GM12878 (cell line): ENCODE measurements around the gene RAPGEF4. TPM values are rescaled to one million over a fixed set of nuclear protein-coding genes. Genes with fewer than 3 reads are reported as not detected.

Experiments used
- ATAC-seq: fragments of 200-7000 bp; cut with Tn5 transposase; 3 replicates; pipeline ENCODE4 v1.9.1; 2020; ENCODE audit warnings: mild to moderate bottlenecking, moderate library complexity
- BruUV-seq: library from RNA; stranded (reverse); fragments of 400-500 nt; replicated peaks from 2 replicates; lab custom pipeline; 2021; lab: Mats Ljungman, UMichigan
- CTCF ChIA-PET: fragments of 300-600 bp; sonication (Branson Sonifier 250); formaldehyde crosslinking; extraction: SDS; loops from one replicate; lab custom pipeline; 2021; ENCODE audit warnings: inconsistent platforms; lab: Yijun Ruan, JAX
- POLR2A ChIA-PET: fragments of 350-600 bp; formaldehyde crosslinking; extraction: SDS; loops from one replicate; lab custom pipeline; 2021; ENCODE audit warnings: inconsistent platforms; lab: Charles Lee
- RAD21 ChIA-PET: fragments of 300-600 bp; sonication (Branson Sonifier 250); formaldehyde crosslinking; loops from one replicate; lab custom pipeline; 2023; ENCODE audit warnings: antibody characterized with exemption; ENCODE audit not compliant: unreplicated experiment; lab: Charles Lee
- SMC1A ChIA-PET: fragments of 300-600 bp; sonication (Branson Sonifier 250); formaldehyde crosslinking; loops from one replicate; lab custom pipeline; 2023; ENCODE audit not compliant: unreplicated experiment, uncharacterized antibody; lab: Charles Lee
- DNase-seq: peaks from one replicate; pipeline ENCODE4 v3.0.0-alpha.2; 2011; ENCODE audit warnings: low read depth, low spot score
- FAIRE-seq: peaks from 3 replicates; lab custom pipeline; 2011; peaks lifted over from hg19 to GRCh38; lab: Jason Lieb, UNC
- H2AFZ ChIP-seq: 2 replicates; pipeline ENCODE4 v1.6.0; 2011; ENCODE audit warnings: low read depth, low read length, control low read depth; ENCODE audit not compliant: control insufficient read depth
- H3K27ac ChIP-seq: 2 replicates; pipeline ENCODE4 v1.5.1; 2011; ENCODE audit warnings: control low read depth; ENCODE audit not compliant: control insufficient read depth, insufficient read depth
- H3K27me3 ChIP-seq, 2 experiments: replicated peaks in 1 of 2; 2 replicates each; pipeline versions ENCODE4 v1.6.0 to v1.6.1; 2011; ENCODE audit warnings: low read length in 1 of 2; ENCODE audit not compliant: control insufficient read depth in 2 of 2, insufficient read depth in 2 of 2
- H3K36me3 ChIP-seq, 2 experiments: 2 replicates each; pipeline ENCODE4 v1.5.1; 2011; ENCODE audit warnings: low read length in 1 of 2; ENCODE audit not compliant: control insufficient read depth in 2 of 2, insufficient read depth in 2 of 2
- H3K4me1 ChIP-seq: 2 replicates; pipeline ENCODE4 v1.6.1; 2011; ENCODE audit warnings: mild to moderate bottlenecking, low read length, moderate library complexity, mixed read lengths; ENCODE audit not compliant: control insufficient read depth, insufficient read depth
- H3K4me2 ChIP-seq: 2 replicates; pipeline ENCODE4 v1.6.0; 2011; ENCODE audit warnings: control low read depth; ENCODE audit not compliant: control insufficient read depth, insufficient read depth
- H3K4me3 ChIP-seq: fragments of 200-600 bp; sonication (generic); 2 replicates; pipeline ENCODE4 v1.5.1; 2016
- H3K79me2 ChIP-seq: 2 replicates; pipeline ENCODE4 v1.6.0; 2011; ENCODE audit warnings: low read length; ENCODE audit not compliant: control insufficient read depth, insufficient read depth
- H3K9ac ChIP-seq: 2 replicates; pipeline ENCODE4 v1.8.0; 2011; ENCODE audit warnings: low read length, control low read depth, mixed read lengths; ENCODE audit not compliant: control insufficient read depth, insufficient read depth
- H3K9me3 ChIP-seq: replicated peaks from 3 replicates; pipeline ENCODE4 v1.5.1; 2011; ENCODE audit warnings: mild to moderate bottlenecking, low read length; ENCODE audit not compliant: control insufficient read depth, insufficient read depth
- H4K20me1 ChIP-seq: 2 replicates; pipeline ENCODE4 v1.6.0; 2011; ENCODE audit not compliant: control insufficient read depth, insufficient read depth
- BHLHE40 ChIP-seq, 2 experiments: fragments of 450-650 bp in 1 of 2; IDR thresholded peaks; 2 replicates each; pipeline ENCODE4 v1.6.1; 2011 to 2017; ENCODE audit warnings: low read depth in 2 of 2, borderline replicate concordance in 1 of 2, improper control_type of control experiment in 1 of 2, low read length in 1 of 2, mild to moderate bottlenecking in 1 of 2
- CEBPZ ChIP-seq: fragments of 150-350 bp; IDR thresholded peaks from 2 replicates; pipeline ENCODE4 v1.6.1; 2016; ENCODE audit warnings: low read depth, low read length
- CREM ChIP-seq: IDR thresholded peaks from 2 replicates; pipeline ENCODE4 v1.6.1; 2014; ENCODE audit warnings: antibody characterized with exemption, low read depth
- EGR1 ChIP-seq, 2 experiments: IDR thresholded peaks; 1 replicate in 1 of 2; 2 replicates in 1 of 2; pipeline ENCODE4 v1.6.1; 2011 to 2012; ENCODE audit warnings: low read depth in 2 of 2, low read length in 2 of 2, borderline replicate concordance in 1 of 2, mild to moderate bottlenecking in 1 of 2, moderate library complexity in 1 of 2
- GATAD2B ChIP-seq: fragments of 450-650 bp; conservative IDR thresholded peaks from 2 replicates; pipeline ENCODE4 v1.6.1; 2017; ENCODE audit warnings: low read depth, mild to moderate bottlenecking, moderate library complexity
- KAT2A ChIP-seq: conservative IDR thresholded peaks from 2 replicates; pipeline ENCODE4 v1.6.1; 2011; ENCODE audit warnings: low read depth, low read length; ENCODE audit not compliant: control insufficient read depth
- ZNF217 ChIP-seq: fragments of 450-650 bp; IDR thresholded peaks from 2 replicates; pipeline ENCODE4 v1.6.1; 2017; ENCODE audit warnings: antibody characterized with exemption, mild to moderate bottlenecking
- ZNF384 ChIP-seq: IDR thresholded peaks from 2 replicates; pipeline ENCODE4 v1.6.1; 2012; ENCODE audit warnings: low read depth, mild to moderate bottlenecking, low read length, improper control_type of control experiment, borderline replicate concordance
- WGBS: methylation state at CpG from one replicate; pipeline ENCODE4 v1.1.6; 2016; ENCODE audit warnings: low lambda C conversion rate; ENCODE audit not compliant: insufficient replicate concordance, insufficient coverage; ENCODE audit errors: missing lambda C conversion rate; 5-methylcytosine and 5-hydroxymethylcytosine counted together
- in situ Hi-C: fragments of 300-500 bp; cut with MboI; formaldehyde crosslinking; loops from 9 replicates; pipeline ENCODE4 v1.14.3; 2018; ENCODE audit warnings: mixed read lengths
- intact Hi-C: fragments of 100-400 bp; cut with micrococcal nuclease; formaldehyde crosslinking; loops from one replicate; pipeline ENCODE4 v1.14.2; 2022; ENCODE audit not compliant: unreplicated experiment
- polyA plus RNA-seq, 11 experiments: library from polyadenylated mRNA; depleted of rRNA in 4 of 11; unstranded in 6 of 11; stranded (reverse) in 5 of 11; fragments of >200 nt; fragmentation: Nextera tagmentation in 4 of 11; fragmentation: Illumina TruSeq in 1 of 11; extraction: Ambion mirVana in 4 of 11; extraction: Trizol in 1 of 11; gene quantifications; 1 replicate in 1 of 11; 2 replicates in 10 of 11; pipeline versions ENCODE4 v1.2.1 to v1.2.3, GENCODE V29; 2011 to 2016; ENCODE audit warnings: inconsistent platforms in 2 of 11, missing spikeins in 2 of 11, low read depth in 1 of 11
- total RNA-seq, 4 experiments: library from RNA; depleted of rRNA in 3 of 4; stranded (reverse); fragments of >200 nt in 3 of 4; fragmentation: Illumina TruSeq in 1 of 4; extraction: Trizol in 1 of 4; gene quantifications; 2 replicates each; pipeline versions ENCODE4 v1.2.1 to v1.2.3, GENCODE V29; 2013 to 2021

The RAPGEF4 gene
- total and polyA plus RNA-seq, 10 of the 15 experiments (the other 5 are each of a cell fraction or from before 2014, with no cell fraction given), result 0.18 TPM; not detected in 8

- H3K9ac ChIP-seq, result no peak overlapping the region
- ChIA-PET RAD21 (no interaction called here), CTCF (no interaction called here), POLR2A (no interaction called here), SMC1A (no interaction called here)
- ATAC-seq (no peak), DNase-seq (no peak), FAIRE-seq (no peak)
- in situ Hi-C loops, result loop anchor here (25.0 kb wide), 1 partner anchor 132 kb away; no protein-coding TSS in a partner anchor
- H3K27ac ChIP-seq, result no peak overlapping the region
- no TSS peak for BruUV-seq
- H4K20me1 ChIP-seq, result no peaks in the 10 kb centered on the region
- intact Hi-C loops, result no loop called here
- H3K36me3 ChIP-seq, result no peaks in the 10 kb centered on the region
- no peak overlapping the region for H3K4me3 ChIP-seq
- no peaks in the 10 kb centered on the region for H3K4me1 ChIP-seq
- no peak overlapping the region for H3K4me2 ChIP-seq
- no peaks in the 10 kb centered on the region for H3K9me3 ChIP-seq
- TF ChIP-seq CREM, result no peak
- no peak for TF ChIP-seq EGR1 (IDR thresholded peaks at IDR 0.05; ENCODE audit: borderline replicate concordance in 1 of 2, low read depth in 2 of 2, low read length in 2 of 2)
- no peak for TF ChIP-seq BHLHE40 (IDR thresholded peaks at IDR 0.05; ENCODE audit: borderline replicate concordance in 1 of 2, low read depth in 2 of 2, low read length in 1 of 2)
- TF ChIP-seq CEBPZ, result no peak
- TF ChIP-seq KAT2A, result no peak
- no peak for TF ChIP-seq GATAD2B
- no peak for TF ChIP-seq ZNF384
- no peak for TF ChIP-seq ZNF217
- no peaks in the 10 kb centered on the region; a peak in 1 of 4 replicates for H3K27me3 ChIP-seq
- H2AFZ ChIP-seq, result no peak overlapping the region
- WGBS, result 43% methylated on average over 8 of the region's 8 CpGs
- H3K79me2 ChIP-seq, result no peaks in the 10 kb centered on the region
Measured at GRCh38 chr2:172944022-172944793, 208.6 kb downstream of the RAPGEF4 start.
